Cardiac fibroblast (primary cell): ENCODE results near the gene FAM193B.

Experiments used
- DNase-seq, 2 donors: peaks; one replicate each; pipeline versions ENCODE4 v3.0.0 to v3.0.0-alpha.2; 2010; ENCODE audit warnings: low read depth in 2 of 2
- H3K4me3 ChIP-seq, 2 donors: replicated peaks in 1 of 2; 1 replicate in 1 of 2; 2 replicates in 1 of 2; pipeline ENCODE4 v1.5.1; 2011; ENCODE audit warnings: low read depth in 2 of 2, low read length in 2 of 2, mild to moderate bottlenecking in 2 of 2, moderate library complexity in 1 of 2
- CTCF ChIP-seq: IDR thresholded peaks from one replicate; pipeline ENCODE4 v1.5.1; 2011; ENCODE audit warnings: low read depth, mild to moderate bottlenecking, low read length, inconsistent platforms

Gene FAM193B

GRCh38 chr5:177508221-177508611, 46.1 kb downstream of the FAM193B start:
- H3K4me3 ChIP-seq: no peak overlapping the region
- TF ChIP-seq CTCF: no peak
- DNase-seq: no peak

- no peak for TF ChIP-seq CTCF
- H3K4me3 ChIP-seq: no peak overlapping the region
- no peak for DNase-seq
Observed at GRCh38 chr5:177507596-177508220, 46.7 kb downstream of the FAM193B start.

- no peak overlapping the region for H3K4me3 ChIP-seq
- peak in 1 of 2 donors; percentile 45 for DNase-seq
- TF ChIP-seq CTCF: peak; percentile 50
Observed at GRCh38 chr5:177507165-177507564, 47.2 kb downstream of the FAM193B start.

GRCh38 chr5:177505075-177505474, 49.3 kb downstream of the FAM193B start:
- DNase-seq: no peak
- no peak for TF ChIP-seq CTCF
- H3K4me3 ChIP-seq: no peak overlapping the region

- no peak for DNase-seq
- no peak overlapping the region for H3K4me3 ChIP-seq
- TF ChIP-seq CTCF: no peak
Observed at GRCh38 chr5:177504086-177505056, 50.0 kb downstream of the FAM193B start.

GRCh38 chr5:177503351-177504085, 50.8 kb downstream of the FAM193B start:
- TF ChIP-seq CTCF: no peak
- DNase-seq: no peak
- no peak overlapping the region for H3K4me3 ChIP-seq
